HCT116 (cell line): ENCODE measurements around the gene POLK. TPM values are rescaled to one million over a fixed set of nuclear protein-coding genes. Genes with fewer than 3 reads are reported as not detected.
"Not testable (repeated sequence)": the region's sequence is repeated elsewhere in the genome, so short reads cannot be mapped to it uniquely, and the experiment has no call there.

Experiments
- ATAC-seq: fragments of 200-7000 bp; cut with Tn5 transposase; 2 replicates; pipeline ENCODE4 v1.9.1; 2020; ENCODE audit warnings: mild to moderate bottlenecking, moderate library complexity
- BruUV-seq: library from RNA; stranded (reverse); fragments of 400-500 nt; replicated peaks from 2 replicates; lab custom pipeline; 2021; lab: Mats Ljungman, UMichigan
- CTCF ChIA-PET: fragments of 300-600 bp; sonication (Branson Sonifier 250); formaldehyde crosslinking; loops from one replicate; lab custom pipeline; 2021; ENCODE audit warnings: antibody characterized with exemption; lab: Charles Lee
- POLR2A ChIA-PET: fragments of 300-600, 350-600 bp; sonication (Branson Sonifier 250); formaldehyde crosslinking; loops from one replicate; lab custom pipeline; 2021; ENCODE audit warnings: antibody characterized with exemption; lab: Charles Lee
- RAD21 ChIA-PET, 2 experiments: fragments of 300-600 bp; sonication (Branson Sonifier 250); formaldehyde crosslinking; loops; one replicate each; lab custom pipeline; 2023; ENCODE audit warnings: low total read pairs in 2 of 2; ENCODE audit not compliant: uncharacterized antibody in 2 of 2, unreplicated experiment in 2 of 2, low non-redundant PET in 1 of 2; lab: Charles Lee
- DNase-seq: peaks from one replicate; pipeline ENCODE4 v3.0.0-alpha.2; 2010; ENCODE audit warnings: low read depth, low spot score
- H2AFZ ChIP-seq: fragments of 200-600 bp; shearing (Covaris generic), sonication (generic); 2 replicates; pipeline ENCODE4 v1.6.1; 2017; ENCODE audit warnings: low read depth, mixed run types, mixed read lengths, antibody characterized with exemption, low read length; ENCODE audit not compliant: poor library complexity, severe bottlenecking
- H3K27ac ChIP-seq: 2 replicates; pipeline ENCODE4 v1.5.1; 2012; ENCODE audit warnings: low read depth, low read length
- H3K27me3 ChIP-seq: fragments of 200-600 bp; sonication (generic); 2 replicates; pipeline ENCODE4 v1.6.1; 2016; ENCODE audit warnings: mixed run types, low read length, mixed read lengths; ENCODE audit not compliant: insufficient read depth
- H3K36me3 ChIP-seq, 2 experiments: fragments of 200-500 bp in 1 of 2; fragments of 200-600 bp in 1 of 2; sonication (Bioruptor generic) in 1 of 2; sonication (generic) in 1 of 2; 2 replicates each; pipeline versions ENCODE4 v1.5.1 to v1.6.1; 2014 to 2016; ENCODE audit warnings: low read length in 2 of 2, inconsistent platforms in 1 of 2, mixed read lengths in 1 of 2, mixed run types in 1 of 2; ENCODE audit not compliant: insufficient read depth in 2 of 2, control insufficient read depth in 1 of 2
- H3K4me1 ChIP-seq, 2 experiments: fragments of 200-600 bp in 1 of 2; sonication (generic) in 1 of 2; 2 replicates each; pipeline versions ENCODE4 v1.5.1 to v1.6.1; 2012 to 2017; ENCODE audit warnings: low read length in 2 of 2, inconsistent platforms in 1 of 2, mild to moderate bottlenecking in 1 of 2, mixed read lengths in 1 of 2, mixed run types in 1 of 2, moderate library complexity in 1 of 2; ENCODE audit not compliant: insufficient read depth in 2 of 2, control insufficient read depth in 1 of 2
- H3K4me2 ChIP-seq: fragments of 200-600 bp; sonication (generic); 2 replicates; pipeline ENCODE4 v1.6.1; 2017; ENCODE audit warnings: mixed run types, low read length, mixed read lengths
- H3K4me3 ChIP-seq, 2 experiments: fragments of 200-600 bp in 1 of 2; sonication (generic) in 1 of 2; replicated peaks in 1 of 2; 2 replicates each; pipeline ENCODE4 v1.5.1; 2011 to 2016; ENCODE audit warnings: low read length in 2 of 2, control low read depth in 1 of 2, low read depth in 1 of 2, mild to moderate bottlenecking in 1 of 2, mixed read lengths in 1 of 2, mixed run types in 1 of 2
- H3K79me2 ChIP-seq: fragments of 200-600 bp; sonication (generic); 2 replicates; pipeline ENCODE4 v1.6.1; 2017; ENCODE audit warnings: mild to moderate bottlenecking, mixed run types, low read length, moderate library complexity, mixed read lengths; ENCODE audit not compliant: insufficient read depth
- H3K9ac ChIP-seq: fragments of 200-600 bp; sonication (generic); 2 replicates; pipeline ENCODE4 v1.6.1; 2016; ENCODE audit warnings: low read length, mixed read lengths
- H3K9me2 ChIP-seq: fragments of 200-600 bp; sonication (generic), shearing (Covaris generic); 2 replicates; pipeline ENCODE4 v1.6.1; 2017; ENCODE audit warnings: mixed run types, mild to moderate bottlenecking, moderate library complexity; ENCODE audit not compliant: insufficient read depth
- H3K9me3 ChIP-seq, 2 experiments: fragments of 200-500 bp in 1 of 2; fragments of 200-600 bp in 1 of 2; sonication (Bioruptor generic) in 1 of 2; sonication (generic) in 1 of 2; 2 replicates each; pipeline ENCODE4 v1.6.1; 2014 to 2017; ENCODE audit warnings: low read length in 2 of 2, mixed read lengths in 2 of 2, inconsistent platforms in 1 of 2, low read depth in 1 of 2, mild to moderate bottlenecking in 1 of 2, mixed run types in 1 of 2, moderate library complexity in 1 of 2; ENCODE audit not compliant: control insufficient read depth in 1 of 2, insufficient read depth in 1 of 2
- H4K20me1 ChIP-seq: fragments of 200-600 bp; sonication (generic), shearing (Covaris generic); 2 replicates; pipeline ENCODE4 v1.6.1; 2017; ENCODE audit warnings: mixed run types, mild to moderate bottlenecking, moderate library complexity; ENCODE audit not compliant: insufficient read depth
- CBX3 ChIP-seq: IDR thresholded peaks from 2 replicates; pipeline ENCODE4 v1.6.1; 2012; ENCODE audit warnings: low read depth
- CEBPB ChIP-seq: IDR thresholded peaks from 2 replicates; pipeline ENCODE4 v1.6.1; 2012; ENCODE audit warnings: low read depth
- EGR1 ChIP-seq: IDR thresholded peaks from 2 replicates; pipeline ENCODE4 v1.6.1; 2012; ENCODE audit warnings: low read depth
- EZH2 ChIP-seq: fragments of 200-600 bp; sonication (generic); IDR thresholded peaks from 2 replicates; pipeline ENCODE4 v1.6.1; 2017; ENCODE audit warnings: antibody characterized with exemption, mixed run types
- EZH2phosphoT487 ChIP-seq: fragments of 200-600 bp; IDR thresholded peaks from 2 replicates; pipeline ENCODE4 v1.6.1; 2018; ENCODE audit warnings: antibody characterized with exemption, borderline replicate concordance
- FOSL1 ChIP-seq: IDR thresholded peaks from 2 replicates; pipeline ENCODE4 v1.6.1; 2012; ENCODE audit warnings: low read depth
- JUND ChIP-seq: IDR thresholded peaks from 2 replicates; pipeline ENCODE4 v1.6.1; 2012
- POLR2AphosphoS5 ChIP-seq: IDR thresholded peaks from 2 replicates; pipeline ENCODE4 v1.6.1; 2011; ENCODE audit warnings: mild to moderate bottlenecking, low read depth, low read length, moderate library complexity
- SP1 ChIP-seq: IDR thresholded peaks from 2 replicates; pipeline ENCODE4 v1.6.1; 2012; ENCODE audit warnings: low read depth
- SRF ChIP-seq: IDR thresholded peaks from 2 replicates; pipeline ENCODE4 v1.6.1; 2012; ENCODE audit warnings: low read depth
- YY1 ChIP-seq: IDR thresholded peaks from 2 replicates; pipeline ENCODE4 v1.6.1; 2011; ENCODE audit warnings: low read length, low read depth, moderate library complexity, mild to moderate bottlenecking; ENCODE audit not compliant: insufficient replicate concordance; ENCODE audit errors: extremely low read depth
- ZFX ChIP-seq: fragments of 450-650 bp; IDR thresholded peaks from 2 replicates; pipeline ENCODE4 v1.6.1; 2017
- intact Hi-C: fragments of 100-400 bp; cut with micrococcal nuclease; formaldehyde crosslinking; loops from 2 replicates; pipeline ENCODE4 v1.10.0; 2022
- total RNA-seq: library from RNA; stranded (reverse); gene quantifications from one replicate; pipeline ENCODE4 v1.2.1, GENCODE V29; 2021; ENCODE audit not compliant: unreplicated experiment
- TF ChIP-seq, protein P1 (sequence below): IDR thresholded peaks from 2 replicates; pipeline ENCODE4 v1.6.1; 2012

POLK gene
- total RNA-seq, 1 experiment from 2014 or later, result 17.3 TPM

GRCh38 chr5:75558221-75558620 is 46.5 kb downstream of the POLK start:
- Histone ChIP-seq H3K36me3 (no peaks in the 10 kb centered on the region), H3K9me2 (no peaks in the 10 kb centered on the region), H3K27ac (no peak overlapping the region), H3K9ac (no peak overlapping the region), H3K27me3 (no peaks in the 10 kb centered on the region), H3K4me2 (no peak overlapping the region), H2AFZ (no peak overlapping the region), H3K9me3 (no peaks in the 10 kb centered on the region), H4K20me1 (no peaks in the 10 kb centered on the region), H3K79me2 (no peaks in the 10 kb centered on the region), H3K4me3 (no peak overlapping the region), H3K4me1 (no peaks in the 10 kb centered on the region)
- DNase-seq (no peak), ATAC-seq (no peak)
- intact Hi-C loops, result no loop called here
- CTCF ChIA-PET, result interaction anchor here (0.7 to 0.8 kb wide), 2 partner anchors 9 to 34 kb away, joined by 3 to 5 read pairs; no protein-coding TSS in a partner anchor
- no TSS peak for BruUV-seq
- TF ChIP-seq JUND (no peak), SRF (no peak), EZH2 (no peak)
- POLR2A ChIA-PET, result no interaction called here
- RAD21 ChIA-PET, result no interaction called here

DNA sequence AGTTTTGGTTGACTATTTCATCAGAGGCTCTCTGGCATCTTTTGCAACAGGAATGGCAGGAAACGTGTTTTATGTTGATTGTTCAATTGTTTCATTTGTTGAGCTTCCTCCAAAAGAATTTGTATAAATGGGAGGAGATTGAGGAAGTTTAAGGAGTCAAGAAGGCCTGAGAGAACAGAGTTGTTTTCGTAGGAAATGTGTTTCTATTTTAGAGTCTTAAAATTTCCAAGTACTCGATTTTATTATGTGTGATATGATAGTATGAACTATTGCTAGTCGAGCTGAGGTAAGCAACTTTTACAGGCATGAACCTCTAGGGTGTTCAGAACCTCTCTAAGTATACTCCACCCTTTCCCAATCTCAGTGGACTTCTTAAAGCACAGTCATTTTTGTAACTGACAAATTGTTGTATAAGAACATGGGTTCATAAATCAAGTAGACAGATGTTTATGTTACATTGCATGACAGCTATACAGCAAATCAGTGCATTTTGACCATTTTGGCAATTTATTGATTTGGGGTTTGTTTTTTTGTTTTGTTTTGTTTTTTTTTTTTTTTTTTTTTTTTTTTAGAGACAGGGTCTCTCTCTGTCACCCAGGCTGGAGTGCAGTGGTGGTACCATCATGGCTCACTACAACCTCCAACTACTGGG is 47.4 kb downstream of the POLK start:
- no peaks in the 10 kb centered on the region for H3K9me2 ChIP-seq
- H4K20me1 ChIP-seq, result no peaks in the 10 kb centered on the region
- ChIA-PET CTCF (interaction anchor here (0.7 to 0.8 kb wide), 2 partner anchors 8 to 35 kb away, joined by 3 to 5 read pairs; no protein-coding TSS in a partner anchor), POLR2A (no interaction called here), RAD21 (no interaction called here)
- H3K79me2 ChIP-seq, result no peaks in the 10 kb centered on the region
- DNase-seq (no peak), ATAC-seq (no peak)
- no peak overlapping the region for H3K27ac ChIP-seq
- H3K4me1 ChIP-seq, result no peaks in the 10 kb centered on the region
- BruUV-seq, result no TSS peak
- no peak overlapping the region for H3K4me3 ChIP-seq
- TF ChIP-seq FOSL1, result no peak
- no peak for TF ChIP-seq CBX3
- TF ChIP-seq YY1, result no peak
- TF ChIP-seq, protein P1, sequence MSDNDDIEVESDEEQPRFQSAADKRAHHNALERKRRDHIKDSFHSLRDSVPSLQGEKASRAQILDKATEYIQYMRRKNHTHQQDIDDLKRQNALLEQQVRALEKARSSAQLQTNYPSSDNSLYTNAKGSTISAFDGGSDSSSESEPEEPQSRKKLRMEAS, result no peak
- TF ChIP-seq CEBPB, result no peak
- TF ChIP-seq POLR2AphosphoS5, result no peak
- TF ChIP-seq ZFX, result no peak
- TF ChIP-seq SP1, result no peak
- no peak for TF ChIP-seq EZH2phosphoT487
- TF ChIP-seq JUND, result no peak
- TF ChIP-seq EZH2, result no peak
- no peak for TF ChIP-seq EGR1
- no peak overlapping the region for H2AFZ ChIP-seq
- no peaks in the 10 kb centered on the region for H3K36me3 ChIP-seq
- intact Hi-C loops, result no loop called here
- no peaks in the 10 kb centered on the region for H3K27me3 ChIP-seq
- H3K9ac ChIP-seq, result no peak overlapping the region
- no peak overlapping the region for H3K4me2 ChIP-seq
- H3K9me3 ChIP-seq, result no peaks in the 10 kb centered on the region

- DNase-seq, POLR2A ChIA-PET, H3K9me3 ChIP-seq, RAD21 ChIA-PET, H3K4me2 ChIP-seq, H3K36me3 ChIP-seq, intact Hi-C loops, H3K9me2 ChIP-seq, BruUV-seq, H3K79me2 ChIP-seq, H4K20me1 ChIP-seq, H3K27ac ChIP-seq, ATAC-seq, H3K9ac ChIP-seq, H3K27me3 ChIP-seq, H3K4me3 ChIP-seq, H2AFZ ChIP-seq, CTCF ChIA-PET: not testable (repeated sequence)
- H3K4me1 ChIP-seq, result peaks cover 4 to 10% of the 10 kb centered on the region in 2 experiments
Measured at GRCh38 chr5:75560655-75561054, 49.0 kb downstream of the POLK start.
